NCI-H345 treated with DMSO at 0.1 percent for 48 hours (cell line): Measurements from ENCODE around the gene PHF21B.

Experiments
- DNase-seq: peaks from one replicate; lab custom pipeline; 2025; ENCODE audit not compliant: unreplicated experiment; lab: John Stamatoyannopoulos, UW

The PHF21B gene

GRCh38 chr22:44847380-44847779, 162.4 kb downstream of the PHF21B start:
- no peak for DNase-seq

DNA sequence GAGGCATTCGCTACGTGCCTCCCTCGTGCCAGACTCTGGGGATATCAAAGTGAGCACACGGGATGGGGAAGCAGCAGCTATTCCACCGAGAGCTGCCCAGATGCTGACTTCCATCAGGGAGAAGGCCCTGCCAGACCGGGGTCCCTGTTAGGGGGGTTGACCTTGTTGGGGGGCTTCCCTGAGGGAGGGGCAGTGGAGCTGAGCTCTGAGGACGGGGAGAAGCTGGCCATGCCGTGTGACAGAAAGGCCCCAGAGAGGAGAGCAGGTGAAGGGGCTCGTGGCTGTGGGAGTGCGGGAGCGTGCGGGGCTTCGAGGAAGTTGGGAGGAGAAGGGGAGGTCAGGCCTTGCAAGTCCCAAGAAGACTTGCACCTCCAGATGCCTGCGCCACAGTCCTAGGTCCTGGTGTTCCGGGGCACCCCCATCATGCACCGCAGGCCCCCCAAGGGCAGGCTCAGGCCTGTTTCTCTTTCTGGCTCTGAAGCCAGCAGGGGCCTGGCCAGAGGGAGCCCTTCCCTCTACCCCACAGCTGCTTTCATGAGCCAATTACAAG, 163.0 kb downstream of the PHF21B start:
- no peak for DNase-seq

- DNase-seq: no peak
Observed at GRCh38 chr22:44845796-44846720, 163.7 kb downstream of the PHF21B start.

DNA sequence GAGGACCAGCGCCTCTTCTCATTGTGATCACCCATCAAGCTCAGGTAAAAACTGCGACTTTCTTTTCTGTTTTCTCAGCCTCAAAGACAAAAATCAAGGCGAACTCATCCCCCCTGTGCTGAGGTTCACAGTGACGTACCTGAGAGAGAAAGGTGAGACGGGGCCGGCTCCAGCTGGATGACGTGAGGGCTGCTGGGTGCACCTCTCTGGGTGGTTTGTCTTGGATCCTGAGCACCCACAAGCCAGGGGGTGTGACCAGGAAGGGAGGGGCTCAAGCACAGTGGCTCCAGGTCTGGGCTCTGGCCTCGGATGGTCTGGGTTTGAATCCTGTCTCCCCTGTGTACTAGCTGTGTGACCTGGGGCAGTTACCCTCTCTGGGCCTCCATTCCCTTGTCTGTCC, 164.6 kb downstream of the PHF21B start:
- DNase-seq: no peak

DNA sequence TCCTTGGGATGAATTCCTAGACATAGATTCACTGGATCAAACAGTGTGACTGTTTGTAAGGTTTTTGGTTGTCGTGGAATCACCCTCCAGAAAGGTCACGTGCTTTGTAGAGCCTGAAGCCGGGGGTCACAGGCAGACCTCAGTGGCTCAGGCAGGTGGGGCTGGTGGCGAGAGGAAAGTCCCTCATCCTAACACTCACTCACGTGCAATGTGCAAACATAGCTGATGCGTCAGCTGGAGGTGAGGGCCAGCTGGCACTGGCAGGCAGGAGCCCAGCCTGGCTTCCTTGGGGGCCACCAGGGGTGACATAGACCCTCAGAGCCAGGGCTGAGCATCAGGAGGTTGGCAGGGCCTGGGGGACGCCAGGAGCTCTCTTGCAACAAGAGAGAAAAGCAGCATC, 167.4 kb downstream of the PHF21B start:
- DNase-seq: no peak

- DNase-seq: no peak
Observed at GRCh38 chr22:44840611-44841322, 169.0 kb downstream of the PHF21B start.

- no peak for DNase-seq
Observed at GRCh38 chr22:44839721-44840120, 170.1 kb downstream of the PHF21B start.

DNA sequence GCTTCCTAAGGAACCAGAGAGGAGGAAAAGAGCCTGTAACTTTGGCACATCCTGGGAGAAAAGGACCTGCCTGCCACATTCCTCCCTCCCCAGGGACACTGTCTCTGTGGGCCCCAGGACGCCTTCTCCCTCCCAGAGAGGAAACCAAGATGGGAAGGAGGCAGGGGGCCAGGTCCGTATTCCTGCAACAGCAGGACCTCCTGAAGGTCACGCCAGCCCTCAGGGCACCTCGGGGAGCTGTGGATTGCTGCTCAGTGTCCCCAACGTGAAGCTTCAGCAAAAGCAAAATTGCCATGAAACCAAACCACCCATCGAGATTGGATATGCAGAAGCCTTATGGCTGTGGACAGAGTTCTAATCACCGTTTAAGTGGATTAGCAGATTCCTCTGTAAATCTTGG, 170.7 kb downstream of the PHF21B start:
- DNase-seq: no peak

GRCh38 chr22:44838316-44839016, 171.3 kb downstream of the PHF21B start:
- DNase-seq: no peak

DNA sequence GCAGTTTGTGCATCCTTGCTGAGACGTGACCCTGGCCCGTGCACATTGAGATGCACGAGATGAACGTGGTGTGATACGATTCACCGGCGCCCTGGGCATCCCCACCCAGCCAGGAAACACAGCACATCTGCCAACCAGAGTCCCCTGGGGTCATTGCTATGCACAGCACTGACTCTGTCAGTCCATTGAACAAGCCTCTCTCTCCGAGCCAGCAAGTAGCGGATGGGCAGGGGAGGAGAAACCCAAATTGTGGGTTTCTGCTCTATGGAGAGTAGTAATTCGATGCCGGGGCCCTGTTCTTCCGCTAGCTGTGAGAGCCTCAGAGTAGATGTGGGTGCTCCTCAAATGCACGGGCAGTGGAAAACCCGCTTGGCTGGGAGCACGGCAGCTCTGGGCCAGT, 172.3 kb downstream of the PHF21B start:
- no peak for DNase-seq

DNA sequence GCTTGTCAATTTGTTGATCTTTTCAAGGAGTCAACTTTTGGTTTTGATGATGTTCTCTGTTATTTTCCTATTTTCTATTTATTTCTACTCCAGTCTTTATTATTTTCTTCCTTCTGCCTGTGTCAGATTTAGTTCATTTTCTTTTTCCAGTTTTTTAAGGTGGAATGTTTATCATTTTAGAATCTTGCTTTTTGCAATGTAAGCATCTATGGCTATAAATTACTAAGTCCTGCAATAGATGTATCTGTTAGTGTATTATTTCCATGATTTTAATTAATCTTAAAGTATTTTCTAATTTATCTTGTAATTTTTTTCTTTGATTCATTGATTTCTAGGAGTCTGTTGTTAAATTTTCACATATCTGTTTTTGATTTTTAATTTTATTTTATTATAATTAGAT, 175.7 kb downstream of the PHF21B start:
- DNase-seq: no peak

DNA sequence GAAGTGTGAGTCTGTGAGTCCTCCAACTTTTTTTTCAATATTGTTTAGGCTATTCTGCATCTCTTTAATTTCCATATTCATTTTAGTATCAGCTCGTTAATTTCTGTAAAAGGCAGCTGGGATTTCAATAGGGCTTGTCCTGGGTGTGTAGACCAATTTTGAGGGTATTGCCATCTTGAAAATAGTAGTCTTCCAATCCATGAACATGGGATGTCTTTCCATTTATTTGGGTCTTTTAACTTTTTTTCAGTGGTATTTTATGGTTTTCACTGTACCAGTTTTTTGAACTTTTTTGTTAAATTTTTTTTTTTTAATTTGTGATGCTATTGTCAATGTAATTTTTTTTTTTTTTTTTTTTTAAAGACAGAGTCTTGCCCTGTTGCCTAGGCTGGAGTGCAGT, 177.9 kb downstream of the PHF21B start:
- DNase-seq: no peak
